ENCODE results near the gene ZNF512.

DNA sequence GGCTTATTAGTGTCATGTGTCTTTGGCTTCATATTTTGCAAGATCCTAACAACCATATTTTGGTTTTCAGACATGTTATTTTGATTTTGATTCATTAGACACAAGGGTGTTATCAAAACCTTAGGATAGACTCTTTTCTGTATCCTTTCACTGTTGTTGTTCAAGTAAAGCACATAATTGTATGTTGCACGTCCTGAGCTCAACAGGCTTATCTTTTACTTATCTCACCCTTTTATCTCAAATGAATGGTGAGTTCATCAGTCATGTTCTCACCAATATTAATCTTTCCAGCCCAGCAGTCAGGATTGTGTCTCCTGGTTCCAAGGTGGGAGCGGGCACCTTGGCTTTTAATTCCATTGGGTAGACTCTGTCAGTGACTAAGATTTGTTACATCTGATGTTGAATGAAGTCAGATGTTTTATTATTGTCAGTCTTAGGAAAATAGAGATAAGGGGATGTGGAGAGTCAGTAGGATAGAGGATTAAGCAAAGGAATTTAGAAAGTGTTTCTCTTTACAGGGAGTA, 57.9 kb downstream of the ZNF512 start:
- TF ChIP-seq, protein P1, sequence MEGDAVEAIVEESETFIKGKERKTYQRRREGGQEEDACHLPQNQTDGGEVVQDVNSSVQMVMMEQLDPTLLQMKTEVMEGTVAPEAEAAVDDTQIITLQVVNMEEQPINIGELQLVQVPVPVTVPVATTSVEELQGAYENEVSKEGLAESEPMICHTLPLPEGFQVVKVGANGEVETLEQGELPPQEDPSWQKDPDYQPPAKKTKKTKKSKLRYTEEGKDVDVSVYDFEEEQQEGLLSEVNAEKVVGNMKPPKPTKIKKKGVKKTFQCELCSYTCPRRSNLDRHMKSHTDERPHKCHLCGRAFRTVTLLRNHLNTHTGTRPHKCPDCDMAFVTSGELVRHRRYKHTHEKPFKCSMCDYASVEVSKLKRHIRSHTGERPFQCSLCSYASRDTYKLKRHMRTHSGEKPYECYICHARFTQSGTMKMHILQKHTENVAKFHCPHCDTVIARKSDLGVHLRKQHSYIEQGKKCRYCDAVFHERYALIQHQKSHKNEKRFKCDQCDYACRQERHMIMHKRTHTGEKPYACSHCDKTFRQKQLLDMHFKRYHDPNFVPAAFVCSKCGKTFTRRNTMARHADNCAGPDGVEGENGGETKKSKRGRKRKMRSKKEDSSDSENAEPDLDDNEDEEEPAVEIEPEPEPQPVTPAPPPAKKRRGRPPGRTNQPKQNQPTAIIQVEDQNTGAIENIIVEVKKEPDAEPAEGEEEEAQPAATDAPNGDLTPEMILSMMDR (IDR thresholded peaks at IDR 0.05) = no peak
- no peak for TF ChIP-seq POLR2A (IDR thresholded peaks at IDR 0.05)
